A549 (cell line): ENCODE measurements around the gene CATSPERE. TPM values are rescaled to one million over a fixed set of nuclear protein-coding genes. Genes with fewer than 3 reads are reported as not detected.

Experiments
- ATAC-seq, 2 experiments: fragments of 200-7000 bp in 1 of 2; fragments of >200 bp in 1 of 2; cut with Nextera tagmentation in 1 of 2; cut with Tn5 transposase in 1 of 2; 3 replicates each; pipeline versions ENCODE4 v1.8.0 to v1.9.1; 2018 to 2020; ENCODE audit warnings: mild to moderate bottlenecking in 1 of 2, moderate library complexity in 1 of 2
- CTCF ChIA-PET: fragments of 300-600 bp; sonication (Branson Sonifier 250); formaldehyde crosslinking; extraction: SDS; loops from one replicate; lab custom pipeline; 2021; ENCODE audit warnings: antibody characterized with exemption, inconsistent platforms; lab: Yijun Ruan, JAX
- POLR2A ChIA-PET: fragments of 350-600 bp; formaldehyde crosslinking; extraction: SDS; loops from one replicate; lab custom pipeline; 2021; ENCODE audit warnings: antibody characterized with exemption, inconsistent platforms; lab: Yijun Ruan, JAX
- DNase-seq, 2 experiments: peaks; one replicate each; pipeline versions ENCODE4 v3.0.0 to v3.0.0-alpha.2; 2011 to 2016; ENCODE audit warnings: low read depth in 1 of 2, low spot score in 1 of 2
- FAIRE-seq: peaks from 2 replicates; lab custom pipeline; 2011; peaks lifted over from hg19 to GRCh38; lab: Jason Lieb, UNC
- H3K27ac ChIP-seq, 2 experiments: fragments of >200 bp; sonication (Bioruptor Twin); formaldehyde crosslinking; 3 replicates each; pipeline ENCODE4 v1.5.1; 2016 to 2017
- H3K4me1 ChIP-seq: fragments of >200 bp; sonication (Bioruptor Twin); formaldehyde crosslinking; 3 replicates; pipeline ENCODE4 v1.6.1; 2016
- H3K4me2 ChIP-seq: fragments of >200 bp; sonication (Bioruptor Twin); formaldehyde crosslinking; 3 replicates; pipeline ENCODE4 v1.6.1; 2016
- H3K4me3 ChIP-seq: fragments of >200 bp; sonication (Bioruptor Twin); formaldehyde crosslinking; 3 replicates; pipeline ENCODE4 v1.5.1; 2016
- H3K9me3 ChIP-seq: fragments of >200 bp; sonication (Bioruptor Twin); formaldehyde crosslinking; 3 replicates; pipeline ENCODE4 v1.6.1; 2016
- BCL3 ChIP-seq: fragments of >200 bp; sonication (Bioruptor Twin); formaldehyde crosslinking; IDR thresholded peaks from 3 replicates; pipeline ENCODE4 v1.6.1; 2016
- CBX8 ChIP-seq: fragments of 200-600 bp; sonication (generic); IDR thresholded peaks from 2 replicates; pipeline ENCODE4 v1.6.1; 2016
- CEBPB ChIP-seq, 2 experiments: fragments of >200 bp in 1 of 2; sonication (Bioruptor Twin) in 1 of 2; formaldehyde crosslinking in 1 of 2; IDR thresholded peaks; 2 replicates each; pipeline ENCODE4 v1.6.1; 2012 to 2016
- ELK1 ChIP-seq: fragments of 150-350 bp; IDR thresholded peaks from 2 replicates; pipeline ENCODE4 v1.6.1; 2014; ENCODE audit warnings: low read depth, mild to moderate bottlenecking, low read length
- EP300 ChIP-seq, 2 experiments: fragments of >200 bp; sonication (Bioruptor Twin); formaldehyde crosslinking; IDR thresholded peaks; 2 replicates in 1 of 2; 3 replicates in 1 of 2; pipeline ENCODE4 v1.6.1; 2016 to 2017
- ESRRA ChIP-seq: fragments of 150-350 bp; IDR thresholded peaks from 2 replicates; pipeline ENCODE4 v1.6.1; 2014; ENCODE audit warnings: mild to moderate bottlenecking, low read length, borderline replicate concordance
- FOSL2 ChIP-seq, 2 experiments: fragments of 450-650 bp in 1 of 2; fragments of >200 bp in 1 of 2; sonication (Bioruptor Twin) in 1 of 2; formaldehyde crosslinking; IDR thresholded peaks; 2 replicates each; pipeline versions ENCODE4 v1.5.0 to v1.6.1; 2016 to 2020; ENCODE audit warnings: mild to moderate bottlenecking in 1 of 2, moderate library complexity in 1 of 2
- FOXS1 ChIP-seq: fragments of 250-450 bp; sonication (Bioruptor Pico); IDR thresholded peaks from 2 replicates; pipeline ENCODE4 v1.5.0; 2020; ENCODE audit warnings: mild to moderate bottlenecking, moderate library complexity
- HMGXB4 ChIP-seq: fragments of 250-450 bp; sonication (Bioruptor Pico); IDR thresholded peaks from 2 replicates; pipeline ENCODE4 v1.5.0; 2021; ENCODE audit warnings: mild to moderate bottlenecking, moderate library complexity, borderline replicate concordance
- HOXB5 ChIP-seq: fragments of 250-450 bp; sonication (Bioruptor Pico); IDR thresholded peaks from 2 replicates; pipeline ENCODE4 v1.5.0; 2020; ENCODE audit warnings: mild to moderate bottlenecking, moderate library complexity
- KDM5A ChIP-seq: fragments of 200-600 bp; sonication (generic); IDR thresholded peaks from 2 replicates; pipeline ENCODE4 v1.6.1; 2016; ENCODE audit warnings: antibody characterized with exemption, mild to moderate bottlenecking
- NFE2L2 ChIP-seq: fragments of 150-350 bp; conservative IDR thresholded peaks from 2 replicates; pipeline ENCODE4 v1.6.1; 2014; ENCODE audit warnings: low read length
- NR3C1 ChIP-seq: fragments of >200 bp; sonication (Bioruptor Twin); formaldehyde crosslinking; IDR thresholded peaks from 3 replicates; pipeline ENCODE4 v1.6.1; 2017
- POLR2A ChIP-seq: IDR thresholded peaks from 2 replicates; pipeline ENCODE4 v1.6.1; 2012; ENCODE audit warnings: mild to moderate bottlenecking, low read length
- RCOR1 ChIP-seq: fragments of 150-350 bp; IDR thresholded peaks from 2 replicates; pipeline ENCODE4 v1.6.1; 2014; ENCODE audit warnings: antibody characterized with exemption, low read length, low read depth
- REST ChIP-seq: fragments of 200-600 bp; sonication (generic); IDR thresholded peaks from 2 replicates; pipeline ENCODE4 v1.6.1; 2016; ENCODE audit warnings: antibody characterized with exemption, mild to moderate bottlenecking, moderate library complexity
- SMC3 ChIP-seq: fragments of >200 bp; sonication (Bioruptor Twin); formaldehyde crosslinking; IDR thresholded peaks from 3 replicates; pipeline ENCODE4 v1.6.1; 2018; ENCODE audit warnings: inconsistent platforms
- USF2 ChIP-seq: fragments of 450-650 bp; IDR thresholded peaks from 2 replicates; pipeline ENCODE4 v1.6.1; 2014; ENCODE audit warnings: antibody characterized with exemption
- ZC3H11A ChIP-seq: fragments of 450-650 bp; IDR thresholded peaks from 2 replicates; pipeline ENCODE4 v1.6.1; 2014; ENCODE audit warnings: antibody characterized with exemption, mild to moderate bottlenecking
- ZSCAN20 ChIP-seq: fragments of 250-450 bp; sonication (Bioruptor Pico); IDR thresholded peaks from 2 replicates; pipeline ENCODE4 v1.8.0; 2022; ENCODE audit warnings: mild to moderate bottlenecking, moderate library complexity
- WGBS: methylation state at CpG from one replicate; pipeline ENCODE4 v1.1.6; 2017; ENCODE audit errors: missing lambda C conversion rate; 5-methylcytosine and 5-hydroxymethylcytosine counted together
- polyA plus RNA-seq, 4 experiments: library from polyadenylated mRNA; depleted of rRNA in 3 of 4; stranded (reverse); fragments of >200 nt; fragmentation: RNase III in 1 of 4; extraction: RNeasy Plus Mini Kit Qiagen cat#74134 plus additional on column Dnase treatment in 1 of 4; gene quantifications; 2 replicates in 3 of 4; 3 replicates in 1 of 4; pipeline ENCODE4 v1.2.3, GENCODE V29; 2011 to 2017

CATSPERE gene
- polyA plus RNA-seq, 2 of the 4 experiments (the other 2 are of a cell fraction): 0.25 to 0.43 TPM

GRCh38 chr1:244436336-244437085, 24.6 kb upstream of the CATSPERE start (continued):
- TF ChIP-seq FOXS1 (CRISPR knock-in tag) (no peak), BCL3 (no peak), POLR2A (no peak), HOXB5 (CRISPR knock-in tag) (no peak)

- FAIRE-seq (no peak), DNase-seq (no peak), ATAC-seq (no peak)
- H3K4me1 ChIP-seq: peaks cover 52% of the 10 kb centered on the region
- H3K9me3 ChIP-seq: no peaks in the 10 kb centered on the region
- peak overlapping the region in 1 of 2 experiments; percentile 59; a peak in 4 of 6 replicates for H3K27ac ChIP-seq
- H3K4me2 ChIP-seq: peak overlapping the region; percentile 67
- CTCF ChIA-PET: no interaction called here
- TF ChIP-seq SMC3: no peak
- TF ChIP-seq ELK1: no peak
- no peak for TF ChIP-seq FOSL2 (IDR thresholded peaks at IDR 0.05)
- TF ChIP-seq FOSL2 (CRISPR knock-in tag; IDR thresholded peaks at IDR 0.05): peak; percentile 62
- no peak for TF ChIP-seq NFE2L2
- POLR2A ChIA-PET: no interaction called here
- peak overlapping the region; percentile 12; the same call in 1 of the 3 replicates for H3K4me3 ChIP-seq
These were observed 24.0 kb upstream of the CATSPERE start for GRCh38 chr1:244437086-244437468.

GRCh38 chr1:244439391-244440032, 21.6 kb upstream of the CATSPERE start:
- FAIRE-seq: no peak
- ChIA-PET POLR2A (no interaction called here), CTCF (interaction anchor here (0.6 kb wide), 1 partner anchor 18 kb away, joined by 3 read pairs; no protein-coding TSS in a partner anchor)
- TF ChIP-seq REST (no peak), NFE2L2 (no peak), HMGXB4 (CRISPR knock-in tag) (no peak), CEBPB (IDR thresholded peaks at IDR 0.05) (no peak), POLR2A (no peak), ZSCAN20 (CRISPR knock-in tag) (no peak), KDM5A (no peak), ESRRA (no peak), RCOR1 (no peak), NR3C1 (no peak), EP300 (IDR thresholded peaks at IDR 0.05) (no peak), CBX8 (no peak), ZC3H11A (no peak), FOXS1 (CRISPR knock-in tag) (no peak), USF2 (no peak)
- ATAC-seq: peak; percentile 68 to 72; a peak in 5 of 6 replicates
- DNase-seq: no peak
- peaks cover 65% of the 10 kb centered on the region for H3K4me1 ChIP-seq
- 86% methylated on average over 5 of the region's 8 CpGs for WGBS
- 0 out of 3 replicates have a peak overlapping the region, but pooled peaks have one; percentile 20 for H3K4me2 ChIP-seq
- peak overlapping the region in 1 of 2 experiments; percentile 45; a peak in 2 of 6 replicates for H3K27ac ChIP-seq
- no peaks in the 10 kb centered on the region for H3K9me3 ChIP-seq
- H3K4me3 ChIP-seq: no peak overlapping the region
